Progenitor cell of endocrine pancreas (in vitro differentiated cells): ENCODE data around the gene CHD9NB. TPM values are rescaled to one million over a fixed set of nuclear protein-coding genes. Genes with fewer than 3 reads are reported as not detected.
A peak's percentile ranks its signal among the peaks of the same experiment; 100 is the strongest.

Experiments used
- DNase-seq: peaks from one replicate; pipeline ENCODE4 v3.0.0; 2021; ENCODE audit warnings: low spot score; ENCODE audit not compliant: unreplicated experiment
- H3K27ac Mint-ChIP-seq: 2 replicates; pipeline ENCODE4 v1.8.0; 2021; ENCODE audit warnings: mild to moderate bottlenecking, moderate library complexity, mixed read lengths
- H3K27me3 Mint-ChIP-seq: 2 replicates; pipeline ENCODE4 v1.8.0; 2021; ENCODE audit warnings: mixed read lengths
- H3K36me3 Mint-ChIP-seq: 2 replicates; pipeline ENCODE4 v1.8.0; 2022; ENCODE audit warnings: mixed read lengths; ENCODE audit not compliant: insufficient read depth
- H3K4me1 Mint-ChIP-seq: 2 replicates; pipeline ENCODE4 v1.8.0; 2021; ENCODE audit warnings: low read depth, mixed read lengths
- H3K4me3 Mint-ChIP-seq: 2 replicates; pipeline ENCODE4 v1.8.0; 2021; ENCODE audit warnings: low read depth, mild to moderate bottlenecking, moderate library complexity, mixed read lengths
- H3K9me3 Mint-ChIP-seq: 2 replicates; pipeline ENCODE4 v1.8.0; 2021; ENCODE audit warnings: low read depth, mixed read lengths
- total RNA-seq: library from RNA; stranded (reverse); gene quantifications from 2 replicates; pipeline ENCODE4 v1.2.1, GENCODE V29; 2021
- TF ChIP-seq, protein P1 (sequence below): fragments of 200-600 bp; sonication (generic); IDR thresholded peaks from one replicate; pipeline ENCODE4 v1.5.0; 2021; ENCODE audit warnings: antibody characterized with exemption, mild to moderate bottlenecking; ENCODE audit not compliant: unreplicated experiment

CHD9NB gene
- total RNA-seq, 1 donor from 2014 or later, result 1.1 TPM

DNA sequence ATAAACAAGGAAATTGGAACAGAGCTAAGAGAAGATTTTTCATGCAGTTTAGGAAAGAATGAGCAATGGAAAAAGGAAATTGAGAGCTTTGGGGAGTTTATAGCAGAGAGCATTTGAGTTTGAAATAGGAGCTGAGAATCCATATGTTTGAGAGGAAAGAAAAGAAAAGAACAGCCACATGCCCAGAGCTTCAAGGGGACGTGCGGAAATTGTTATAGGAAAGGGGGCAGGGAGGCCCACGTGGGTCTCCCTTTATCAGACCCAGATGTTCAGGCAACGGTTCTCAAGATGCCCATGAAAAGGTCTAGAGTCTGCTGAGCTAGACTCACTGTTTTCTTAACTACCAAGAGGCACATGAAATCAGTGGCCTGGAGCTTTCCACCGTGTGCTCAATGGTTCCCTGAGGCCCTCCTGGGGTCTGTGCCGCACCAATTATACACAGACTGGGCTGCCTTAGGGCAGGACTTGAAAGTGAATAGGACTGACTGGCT, 33.3 kb upstream of the CHD9NB start:
- Mint-ChIP-seq H3K4me3 (no peak overlapping the region), H3K36me3 (no peaks in the 10 kb centered on the region), H3K27ac (peak overlapping the region; percentile 48), H3K27me3 (peaks cover 2% of the 10 kb centered on the region), H3K4me1 (peaks cover 1% of the 10 kb centered on the region), H3K9me3 (no peaks in the 10 kb centered on the region)
- TF ChIP-seq, protein P1, sequence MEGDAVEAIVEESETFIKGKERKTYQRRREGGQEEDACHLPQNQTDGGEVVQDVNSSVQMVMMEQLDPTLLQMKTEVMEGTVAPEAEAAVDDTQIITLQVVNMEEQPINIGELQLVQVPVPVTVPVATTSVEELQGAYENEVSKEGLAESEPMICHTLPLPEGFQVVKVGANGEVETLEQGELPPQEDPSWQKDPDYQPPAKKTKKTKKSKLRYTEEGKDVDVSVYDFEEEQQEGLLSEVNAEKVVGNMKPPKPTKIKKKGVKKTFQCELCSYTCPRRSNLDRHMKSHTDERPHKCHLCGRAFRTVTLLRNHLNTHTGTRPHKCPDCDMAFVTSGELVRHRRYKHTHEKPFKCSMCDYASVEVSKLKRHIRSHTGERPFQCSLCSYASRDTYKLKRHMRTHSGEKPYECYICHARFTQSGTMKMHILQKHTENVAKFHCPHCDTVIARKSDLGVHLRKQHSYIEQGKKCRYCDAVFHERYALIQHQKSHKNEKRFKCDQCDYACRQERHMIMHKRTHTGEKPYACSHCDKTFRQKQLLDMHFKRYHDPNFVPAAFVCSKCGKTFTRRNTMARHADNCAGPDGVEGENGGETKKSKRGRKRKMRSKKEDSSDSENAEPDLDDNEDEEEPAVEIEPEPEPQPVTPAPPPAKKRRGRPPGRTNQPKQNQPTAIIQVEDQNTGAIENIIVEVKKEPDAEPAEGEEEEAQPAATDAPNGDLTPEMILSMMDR, result no peak
- no peak for DNase-seq

DNA sequence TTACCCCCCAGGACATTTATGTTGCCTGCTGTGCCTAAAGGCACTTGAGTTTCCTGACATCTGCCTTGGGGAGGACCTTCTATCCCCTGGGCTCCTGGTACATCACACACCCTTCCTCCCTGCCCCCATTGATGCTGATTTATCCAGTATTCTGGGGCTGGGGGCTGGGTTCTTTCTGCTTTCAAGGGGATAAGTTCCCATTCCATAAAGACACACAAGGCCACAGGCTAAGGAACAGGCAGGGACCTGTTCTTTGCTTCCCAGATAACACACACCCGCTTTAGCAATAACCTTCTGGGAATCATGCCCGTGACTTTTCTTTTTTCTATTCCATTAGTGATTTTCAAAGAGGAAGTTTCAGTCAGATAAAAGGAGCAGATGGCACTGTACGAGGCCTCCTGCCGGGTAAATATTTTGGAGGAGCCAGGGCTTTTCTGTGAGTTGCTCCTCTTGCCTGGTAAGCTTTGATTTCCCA, 32.7 kb upstream of the CHD9NB start:
- peaks cover 1% of the 10 kb centered on the region for H3K4me1 Mint-ChIP-seq

DNA sequence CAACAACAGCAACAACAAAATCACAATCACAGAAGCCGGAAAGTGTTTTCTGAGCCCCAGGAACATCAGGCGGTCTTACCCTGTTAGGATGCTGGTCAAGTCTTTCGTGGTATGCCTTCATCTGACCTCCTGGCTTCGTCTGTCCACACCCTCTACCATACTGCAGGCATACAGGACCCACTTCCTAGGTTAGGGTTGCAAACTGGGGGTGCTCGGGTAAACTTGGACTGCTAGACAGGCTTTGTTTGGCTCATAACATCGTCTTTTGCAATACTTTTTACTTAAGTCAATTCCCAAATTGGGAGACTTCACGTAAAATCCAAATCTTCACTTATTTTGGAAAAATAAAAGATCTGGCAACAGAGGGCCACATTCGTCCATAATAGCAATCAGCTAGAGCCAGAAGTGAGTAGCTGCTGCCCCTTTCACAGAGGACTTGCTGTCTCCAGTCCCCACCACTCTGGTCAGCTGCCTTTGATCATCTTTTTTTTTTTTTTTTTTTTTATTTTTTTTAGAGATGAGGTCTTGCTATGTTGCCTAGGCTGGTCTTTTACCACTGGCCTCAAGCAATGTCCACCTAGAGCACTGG, 32.1 kb upstream of the CHD9NB start:
- Mint-ChIP-seq H3K9me3 (no peaks in the 10 kb centered on the region), H3K4me1 (peaks cover 1% of the 10 kb centered on the region), H3K4me3 (no peak overlapping the region), H3K27me3 (peaks cover 2% of the 10 kb centered on the region), H3K36me3 (no peaks in the 10 kb centered on the region), H3K27ac (no peak overlapping the region)
- TF ChIP-seq, protein P1, result no peak
- no peak for DNase-seq

More for the DNA sequence above, 32.7 kb upstream of the CHD9NB start:
- no peaks in the 10 kb centered on the region for H3K9me3 Mint-ChIP-seq
- H3K27ac Mint-ChIP-seq, result peak overlapping the region; percentile 48
- TF ChIP-seq, protein P1, result no peak
- no peak for DNase-seq
- peaks cover 2% of the 10 kb centered on the region for H3K27me3 Mint-ChIP-seq
- no peak overlapping the region for H3K4me3 Mint-ChIP-seq
- no peaks in the 10 kb centered on the region for H3K36me3 Mint-ChIP-seq

DNA sequence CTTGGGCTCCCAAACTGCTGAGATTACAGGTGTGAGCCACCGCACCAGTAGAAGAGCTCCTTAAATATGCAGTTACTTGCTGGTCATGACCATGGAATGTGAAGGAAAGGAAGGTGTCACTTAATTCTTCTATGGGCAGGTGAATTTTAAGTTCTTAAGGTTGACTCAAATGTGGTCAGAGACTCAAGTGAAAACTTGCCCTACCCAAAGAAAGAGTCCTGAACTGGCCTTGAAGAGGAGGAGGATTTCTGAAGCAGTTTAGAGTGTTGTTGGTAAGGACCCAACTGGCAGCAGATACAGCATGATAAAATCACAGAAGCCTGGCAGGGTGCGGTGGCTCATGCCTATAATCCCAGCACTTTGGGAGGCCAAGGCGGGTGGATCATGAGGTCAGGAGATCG, 31.4 kb upstream of the CHD9NB start:
- TF ChIP-seq, protein P1, result no peak
- no peaks in the 10 kb centered on the region for H3K36me3 Mint-ChIP-seq
- H3K27me3 Mint-ChIP-seq, result peaks cover 2% of the 10 kb centered on the region
- peaks cover 1% of the 10 kb centered on the region for H3K4me1 Mint-ChIP-seq
- no peak overlapping the region for H3K27ac Mint-ChIP-seq
- no peaks in the 10 kb centered on the region for H3K9me3 Mint-ChIP-seq
- no peak overlapping the region for H3K4me3 Mint-ChIP-seq
- no peak for DNase-seq

DNA sequence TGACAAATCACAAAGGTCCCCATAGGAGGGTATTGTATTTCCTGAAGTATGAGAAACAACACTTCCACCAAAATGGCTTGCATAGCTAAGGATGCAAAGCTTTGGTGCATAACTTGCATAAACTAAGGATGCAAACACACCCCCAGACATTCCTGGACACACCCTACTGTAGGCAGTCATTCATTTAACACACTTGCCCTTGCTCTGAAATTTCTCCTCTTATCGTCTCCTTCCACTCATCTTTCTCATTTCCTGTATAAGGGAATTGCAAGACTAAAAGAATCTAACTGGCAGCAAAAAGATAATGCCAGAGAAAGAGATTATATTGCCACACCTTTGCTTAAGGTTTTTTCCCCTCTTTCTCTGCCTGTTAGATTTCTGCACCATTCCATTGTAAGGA, 30.4 kb upstream of the CHD9NB start:
- Mint-ChIP-seq H3K27ac (no peak overlapping the region), H3K27me3 (peaks cover 2% of the 10 kb centered on the region), H3K36me3 (peaks cover 2% of the 10 kb centered on the region), H3K4me3 (no peak overlapping the region), H3K9me3 (peaks cover 2% of the 10 kb centered on the region), H3K4me1 (peaks cover 1% of the 10 kb centered on the region)
- no peak for DNase-seq
- TF ChIP-seq, protein P1, result no peak
